Parathyroid adenoma (tissue), 2 donors: ENCODE results near the gene SRP68.

Experiments used
- H2AFZ ChIP-seq: fragments of 300-600 bp; sonication (generic); one replicate; pipeline ENCODE4 v1.7.0; 2017; ENCODE audit warnings: antibody characterized with exemption, mild to moderate bottlenecking
- H3K27ac ChIP-seq: fragments of 300-600 bp; sonication (generic); one replicate; pipeline ENCODE4 v1.7.0; 2017
- H3K27me3 ChIP-seq: fragments of 300-600 bp; sonication (generic); one replicate; pipeline ENCODE4 v1.7.0; 2017; ENCODE audit warnings: low read length; ENCODE audit not compliant: control insufficient read depth, insufficient read depth
- H3K36me3 ChIP-seq: fragments of 300-600 bp; sonication (generic); one replicate; pipeline ENCODE4 v1.7.0; 2017; ENCODE audit warnings: low read length; ENCODE audit not compliant: control insufficient read depth, insufficient read depth
- H3K4me1 ChIP-seq: fragments of 300-600 bp; sonication (generic); one replicate; pipeline ENCODE4 v1.7.0; 2017; ENCODE audit warnings: control low read depth
- H3K4me2 ChIP-seq: fragments of 300-600 bp; sonication (generic); one replicate; pipeline ENCODE4 v1.7.0; 2017; ENCODE audit warnings: low read length
- H3K4me3 ChIP-seq: fragments of 300-600 bp; sonication (generic); one replicate; pipeline ENCODE4 v1.7.0; 2017; ENCODE audit warnings: low read depth, low read length
- H3K79me2 ChIP-seq: fragments of 300-600 bp; sonication (generic); one replicate; pipeline ENCODE4 v1.7.0; 2017; ENCODE audit warnings: control low read depth
- H3K9ac ChIP-seq: fragments of 300-600 bp; sonication (generic); one replicate; pipeline ENCODE4 v1.7.0; 2017; ENCODE audit warnings: mild to moderate bottlenecking
- H3K9me3 ChIP-seq: fragments of 300-600 bp; sonication (generic); one replicate; pipeline ENCODE4 v1.7.0; 2017; ENCODE audit warnings: low read length; ENCODE audit not compliant: control insufficient read depth
- TF ChIP-seq, protein P1 (sequence below): fragments of 300-600 bp; sonication (generic); IDR thresholded peaks from one replicate; pipeline ENCODE4 v1.7.0; 2017; ENCODE audit warnings: antibody characterized with exemption, mild to moderate bottlenecking
- donor health status: primary hyperparathyroidism.

The SRP68 gene

DNA sequence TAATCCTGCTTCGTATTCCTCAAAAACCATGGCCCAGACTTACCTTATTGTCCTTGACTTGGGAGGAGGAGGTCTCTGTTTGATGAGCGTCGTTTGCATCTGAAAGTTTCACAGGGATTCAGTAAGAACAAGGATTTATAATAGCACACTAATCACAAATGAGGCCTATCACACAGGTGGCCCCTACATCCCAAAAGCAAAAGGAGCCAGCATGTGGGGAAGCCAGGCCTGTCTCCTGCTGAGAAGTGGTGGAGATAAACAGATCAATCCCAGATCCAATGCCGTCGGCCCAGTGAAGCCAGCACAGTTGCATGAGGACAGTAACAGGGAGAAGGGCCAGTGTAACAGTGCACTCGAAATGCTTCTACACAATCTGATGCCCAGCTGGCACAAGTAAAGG, 31.9 kb downstream of the SRP68 start:
- H3K4me3 ChIP-seq = no peak overlapping the region
- no peak overlapping the region for H3K9ac ChIP-seq
- TF ChIP-seq, protein P1, sequence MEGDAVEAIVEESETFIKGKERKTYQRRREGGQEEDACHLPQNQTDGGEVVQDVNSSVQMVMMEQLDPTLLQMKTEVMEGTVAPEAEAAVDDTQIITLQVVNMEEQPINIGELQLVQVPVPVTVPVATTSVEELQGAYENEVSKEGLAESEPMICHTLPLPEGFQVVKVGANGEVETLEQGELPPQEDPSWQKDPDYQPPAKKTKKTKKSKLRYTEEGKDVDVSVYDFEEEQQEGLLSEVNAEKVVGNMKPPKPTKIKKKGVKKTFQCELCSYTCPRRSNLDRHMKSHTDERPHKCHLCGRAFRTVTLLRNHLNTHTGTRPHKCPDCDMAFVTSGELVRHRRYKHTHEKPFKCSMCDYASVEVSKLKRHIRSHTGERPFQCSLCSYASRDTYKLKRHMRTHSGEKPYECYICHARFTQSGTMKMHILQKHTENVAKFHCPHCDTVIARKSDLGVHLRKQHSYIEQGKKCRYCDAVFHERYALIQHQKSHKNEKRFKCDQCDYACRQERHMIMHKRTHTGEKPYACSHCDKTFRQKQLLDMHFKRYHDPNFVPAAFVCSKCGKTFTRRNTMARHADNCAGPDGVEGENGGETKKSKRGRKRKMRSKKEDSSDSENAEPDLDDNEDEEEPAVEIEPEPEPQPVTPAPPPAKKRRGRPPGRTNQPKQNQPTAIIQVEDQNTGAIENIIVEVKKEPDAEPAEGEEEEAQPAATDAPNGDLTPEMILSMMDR = no peak
- H3K4me2 ChIP-seq = no peak overlapping the region
- H3K27me3 ChIP-seq = no peaks in the 10 kb centered on the region
- H3K36me3 ChIP-seq = no peaks in the 10 kb centered on the region
- H3K4me1 ChIP-seq = peaks cover 12% of the 10 kb centered on the region
- H3K79me2 ChIP-seq = no peaks in the 10 kb centered on the region
- no peaks in the 10 kb centered on the region for H3K9me3 ChIP-seq
- H2AFZ ChIP-seq = no peak overlapping the region
- H3K27ac ChIP-seq = no peak overlapping the region

DNA sequence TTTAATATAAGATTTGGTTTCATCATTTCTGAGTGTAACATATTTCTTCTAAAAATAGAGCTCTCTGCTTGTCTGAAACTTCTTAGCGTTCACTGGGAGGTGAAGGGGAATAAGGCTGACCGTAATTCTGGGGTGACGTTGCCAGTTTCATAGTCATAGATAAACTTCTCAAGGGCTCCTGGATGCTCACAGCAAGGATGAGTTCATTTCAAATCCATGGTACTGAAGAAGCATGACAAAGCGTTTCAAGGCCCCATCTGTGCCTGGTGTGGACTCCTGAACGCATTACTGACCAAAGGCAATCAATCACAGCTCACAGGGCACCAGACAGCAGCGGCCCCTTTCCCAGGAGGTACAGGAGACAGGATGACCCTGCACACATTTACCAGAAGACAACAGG, 33.2 kb downstream of the SRP68 start:
- Histone ChIP-seq H3K79me2 (no peaks in the 10 kb centered on the region), H3K4me1 (no peaks in the 10 kb centered on the region), H3K4me3 (no peak overlapping the region), H3K9ac (no peak overlapping the region), H3K36me3 (no peaks in the 10 kb centered on the region), H2AFZ (no peak overlapping the region), H3K4me2 (no peak overlapping the region), H3K27ac (no peak overlapping the region), H3K9me3 (no peaks in the 10 kb centered on the region), H3K27me3 (no peaks in the 10 kb centered on the region)
- TF ChIP-seq, protein P1 = no peak

DNA sequence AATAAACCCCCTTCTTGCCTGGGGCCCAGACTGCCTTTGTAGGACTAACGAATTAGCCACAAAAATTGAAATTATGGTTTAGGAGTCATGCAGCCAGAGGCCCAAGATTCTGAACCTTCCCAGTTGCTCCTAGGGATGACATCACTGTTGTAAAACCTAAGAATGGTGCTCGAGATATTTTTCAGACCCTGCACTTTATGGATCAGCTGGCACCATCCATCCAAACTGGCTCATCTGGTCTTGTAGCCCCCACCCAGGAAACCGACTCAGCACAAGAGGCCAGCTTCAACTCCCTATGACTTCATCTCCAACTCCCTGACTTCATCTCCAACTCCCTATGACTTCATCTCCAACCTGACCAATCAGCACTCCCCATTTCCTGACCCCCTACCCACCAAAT, 34.3 kb downstream of the SRP68 start:
- no peaks in the 10 kb centered on the region for H3K79me2 ChIP-seq
- H3K27me3 ChIP-seq = no peaks in the 10 kb centered on the region
- TF ChIP-seq, protein P1 = no peak
- no peak overlapping the region for H3K9ac ChIP-seq
- no peaks in the 10 kb centered on the region for H3K36me3 ChIP-seq
- H3K27ac ChIP-seq = no peak overlapping the region
- H3K4me1 ChIP-seq = no peaks in the 10 kb centered on the region
- no peak overlapping the region for H3K4me3 ChIP-seq
- H2AFZ ChIP-seq = no peak overlapping the region
- H3K9me3 ChIP-seq = no peaks in the 10 kb centered on the region
- H3K4me2 ChIP-seq = no peak overlapping the region

DNA sequence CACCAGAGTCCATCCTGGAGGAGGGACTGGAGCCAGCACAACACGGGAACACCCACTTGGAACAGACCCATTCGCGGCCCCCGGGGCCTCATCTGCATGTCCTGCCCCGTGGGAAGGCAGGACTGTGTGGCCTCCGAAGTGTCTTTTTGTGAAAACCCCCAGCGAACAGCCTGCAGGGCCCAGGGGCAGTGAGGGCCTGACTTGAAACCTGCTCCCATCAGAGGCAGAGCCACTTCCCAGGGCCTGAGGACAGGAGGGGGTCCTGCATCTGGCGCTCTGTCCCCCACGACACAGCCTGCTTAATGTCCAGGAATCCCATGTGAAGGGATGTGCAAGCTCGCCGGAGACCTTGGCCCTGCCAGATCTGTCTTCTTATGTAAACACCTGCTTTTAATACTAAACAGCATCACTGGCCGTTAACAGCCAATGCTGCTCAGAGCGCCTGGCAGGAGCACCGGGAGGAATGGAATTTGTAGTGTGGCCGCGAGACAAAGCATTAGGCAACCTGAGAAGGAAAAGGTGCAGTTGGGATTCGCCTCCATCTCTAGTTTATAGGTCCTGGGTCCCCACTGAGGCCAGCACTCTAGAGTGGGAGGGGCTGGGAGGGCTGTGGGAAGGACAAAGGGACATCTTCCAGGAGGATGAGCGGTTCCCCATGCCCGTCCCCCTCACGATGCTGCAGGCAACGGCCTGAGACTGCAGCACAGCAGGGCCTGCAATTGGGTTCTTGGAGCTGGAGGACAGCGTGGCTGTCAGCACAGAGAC, 35.6 kb downstream of the SRP68 start:
- Histone ChIP-seq H3K4me2 (no peak overlapping the region), H3K27me3 (no peaks in the 10 kb centered on the region)

More for the DNA sequence above, 35.6 kb downstream of the SRP68 start:
- Histone ChIP-seq H3K4me1 (peaks cover 4% of the 10 kb centered on the region), H3K4me3 (no peak overlapping the region), H3K9me3 (no peaks in the 10 kb centered on the region), H3K9ac (no peak overlapping the region), H2AFZ (no peak overlapping the region), H3K36me3 (no peaks in the 10 kb centered on the region), H3K79me2 (no peaks in the 10 kb centered on the region), H3K27ac (no peak overlapping the region)
- TF ChIP-seq, protein P1 = no peak
